Measurements from ENCODE around the gene ZNF507. TPM values are rescaled to one million over a fixed set of nuclear protein-coding genes. Genes with fewer than 3 reads are reported as not detected.

Gene ZNF507
- total and polyA plus RNA-seq, 2 of the 8 experiments (the other 6 are each of a cell fraction or from before 2014, with no cell fraction given) = 8.6 to 28.8 TPM

- peak overlapping the region; percentile 91 to 94 (median 92) for H3K9ac ChIP-seq (replicated peaks in 1 of 4; ENCODE audit: extremely low read depth in 1 of 4, low read depth in 3 of 4, low read length in 3 of 4)
- DNase-seq (ENCODE audit: low read depth in 1 of 2, low spot score in 2 of 2) = peak in 1 of 2 experiments; percentile 67
- FAIRE-seq = no peak
- no peak overlapping the region for H3K4ac ChIP-seq (replicated peaks; ENCODE audit: insufficient read length, low read depth, low read length)
- no peak overlapping the region for H2BK20ac ChIP-seq (ENCODE audit: low read length)
- H3K36me3 ChIP-seq (ENCODE audit: control insufficient read depth in 2 of 4, insufficient read depth in 4 of 4, low read length in 3 of 4) = peaks cover 0 to 18% (median 13%) of the 10 kb centered on the region in 4 experiments; a peak in 6 of 8 replicates
- H2BK15ac ChIP-seq (ENCODE audit: low read length) = no peak overlapping the region
- peak overlapping the region; percentile 25 for H4K91ac ChIP-seq (replicated peaks; ENCODE audit: insufficient read length, low read length)
- ChIA-PET POLR2A (ENCODE audit: partially characterized antibody) (interaction anchor here (0.7 to 3.3 kb wide), 12 partner anchors 12 to 166 kb away, joined by 3 to 13 read pairs (median 3); no protein-coding TSS in a partner anchor), CTCF (ENCODE audit: partially characterized antibody) (no interaction called here)
- no peak overlapping the region for H2BK120ac ChIP-seq (replicated peaks; ENCODE audit: low read depth, low read length)
- H2AFZ ChIP-seq (ENCODE audit: low read length) = no peak overlapping the region
- no peak overlapping the region for H3K23ac ChIP-seq (ENCODE audit: insufficient read length)
- H3K27ac ChIP-seq (ENCODE audit: low read depth, low read length) = peak overlapping the region; percentile 96
- peak overlapping the region; percentile 87 for H2BK5ac ChIP-seq (ENCODE audit: low read depth, low read length)
- peaks cover 2 to 3% of the 10 kb centered on the region in 2 experiments for H4K20me1 ChIP-seq (replicated peaks in 1 of 2; ENCODE audit: control insufficient read depth in 1 of 2, insufficient read depth in 2 of 2, low read length in 2 of 2)
- H3K79me1 ChIP-seq (ENCODE audit: low read depth, low read length) = 0 out of 2 replicates have a peak, but pooled peaks cover 3% of the 10 kb centered on the region
- H3K4me2 ChIP-seq (ENCODE audit: insufficient read depth in 1 of 2, low read depth in 2 of 2, low read length in 2 of 2) = peak overlapping the region; percentile 72 to 76
- H3K27me3 ChIP-seq (replicated peaks in 1 of 4; ENCODE audit: control insufficient read depth in 3 of 4, extremely low read depth in 1 of 4, insufficient read depth in 3 of 4, low read length in 3 of 4) = no peaks in the 10 kb centered on the region; a peak in 1 of 7 replicates
- no peaks in the 10 kb centered on the region for H3K9me3 ChIP-seq (ENCODE audit: insufficient read depth in 2 of 2, low read depth in 1 of 2, low read length in 1 of 2)
- 1% methylated on average over 35 of the region's 36 CpGs; no CpG with 5 or more reads in 1 of the 2 experiments for WGBS, 2 experiments (ENCODE audit: extremely low coverage in 1 of 2, insufficient coverage in 1 of 2, insufficient read length in 1 of 2, insufficient replicate concordance in 2 of 2, low coverage in 1 of 2, low lambda C conversion rate in 2 of 2, missing lambda C conversion rate in 1 of 2)
- peaks cover 2 to 14% (median 7%) of the 10 kb centered on the region in 4 experiments; a peak in 6 of 7 replicates for H3K4me1 ChIP-seq (replicated peaks in 1 of 4; ENCODE audit: control insufficient read depth in 3 of 4, insufficient read depth in 4 of 4, low read length in 3 of 4)
- no peak overlapping the region for H2BK12ac ChIP-seq (ENCODE audit: low read depth, low read length)
- H3K4me3 ChIP-seq (ENCODE audit: extremely low read depth in 1 of 4, insufficient read depth in 2 of 4, low read depth in 3 of 4, low read length in 4 of 4) = peak overlapping the region; percentile 76 to 89 (median 87)
- H3K23me2 ChIP-seq (ENCODE audit: low read depth, low read length) = no peaks in the 10 kb centered on the region; the same call in 1 of the 2 replicates
- peak overlapping the region; percentile 34 for H3K56ac ChIP-seq (replicated peaks; ENCODE audit: insufficient read length, low read depth, low read length)
- H3K14ac ChIP-seq (ENCODE audit: insufficient read length) = no peak overlapping the region
- peak overlapping the region; percentile 96 for H4K8ac ChIP-seq (ENCODE audit: extremely low read depth, insufficient read depth, low read length)
- 0 out of 2 replicates have a peak overlapping the region, but pooled peaks have one; percentile 47 for H2AK5ac ChIP-seq (ENCODE audit: low read depth, low read length)
- peak overlapping the region; percentile 74 for H4K5ac ChIP-seq (ENCODE audit: insufficient read length, low read depth, low read length)
- no peak overlapping the region for H3K18ac ChIP-seq (ENCODE audit: extremely low read depth, low read length)
- H3K79me2 ChIP-seq (ENCODE audit: control insufficient read depth in 1 of 2, insufficient read depth in 2 of 2, low read length in 2 of 2) = peaks cover 0 to 28% of the 10 kb centered on the region in 2 experiments; a peak in 2 of 4 replicates
- peak; percentile 48 for TF ChIP-seq TAF7 (optimal IDR thresholded peaks at IDR 0.05; ENCODE audit: borderline replicate concordance, low read depth, low read length)
- TF ChIP-seq POU5F1 (IDR thresholded peaks at IDR 0.05; ENCODE audit: low read depth, low read length) = no peak
- peak; percentile 73 for TF ChIP-seq ASH2L (IDR thresholded peaks at IDR 0.05; ENCODE audit: low read length)
- no peak for TF ChIP-seq SP1 (IDR thresholded peaks at IDR 0.05; ENCODE audit: low read depth, low read length)
These were observed 59.6 kb downstream of the ZNF507 start for GRCh38 chr19:32404933-32405430.
